ENCODE data around the gene ZNF3.

ZNF3 gene

GRCh38 chr7:100033526-100033925 lies 48.0 kb downstream of the ZNF3 start:
- CTCF ChIA-PET = no interaction called here
- POLR2A ChIA-PET = interaction anchor here (0.7 kb wide), 1 partner anchor 16 kb away, joined by 3 read pairs; the partner anchor contains the start of gene ZSCAN21
- no peak for TF ChIP-seq HDGF (IDR thresholded peaks at IDR 0.05; ENCODE audit: borderline replicate concordance)
- no peak for TF ChIP-seq FOXA1 (IDR thresholded peaks at IDR 0.05)
- no peak for TF ChIP-seq ARNT (IDR thresholded peaks at IDR 0.05)
- TF ChIP-seq ZNF384 (IDR thresholded peaks at IDR 0.05) = no peak
- no peak for TF ChIP-seq SUZ12 (IDR thresholded peaks at IDR 0.05)
- no peak for TF ChIP-seq LEF1 (IDR thresholded peaks at IDR 0.05; ENCODE audit: borderline replicate concordance)
- no peak for TF ChIP-seq FOXK2 (IDR thresholded peaks at IDR 0.05)
- TF ChIP-seq PKNOX1 (IDR thresholded peaks at IDR 0.05) = no peak
- TF ChIP-seq SP1 (IDR thresholded peaks at IDR 0.05) = no peak
- no peak for DNase-seq (ENCODE audit: extremely low spot score)

GRCh38 chr7:100029596-100029995 lies 51.9 kb downstream of the ZNF3 start:
- DNase-seq (ENCODE audit: extremely low spot score) = no peak
- POLR2A ChIA-PET = interaction anchor here (1.1 to 1.2 kb wide), 2 partner anchors 14 to 20 kb away, joined by 3 read pairs; partner anchors contain the start of gene ZKSCAN1
- CTCF ChIA-PET = no interaction called here
- TF ChIP-seq FOXK2 (IDR thresholded peaks at IDR 0.05) (no peak), CTBP1 (IDR thresholded peaks at IDR 0.05; ENCODE audit: borderline replicate concordance) (no peak), HDGF (IDR thresholded peaks at IDR 0.05; ENCODE audit: borderline replicate concordance) (no peak)

- ChIA-PET CTCF (interaction anchor here (0.6 kb wide), 1 partner anchor 105 kb away, joined by 3 read pairs; no protein-coding TSS in a partner anchor), POLR2A (no interaction called here)
- no peak for DNase-seq (ENCODE audit: extremely low spot score)
- no peak for TF ChIP-seq LEF1 (IDR thresholded peaks at IDR 0.05; ENCODE audit: borderline replicate concordance)
- TF ChIP-seq TARDBP (IDR thresholded peaks at IDR 0.05) = no peak
- TF ChIP-seq FOXM1 (IDR thresholded peaks at IDR 0.05; ENCODE audit: borderline replicate concordance) = no peak
- TF ChIP-seq NFRKB (IDR thresholded peaks at IDR 0.05) = no peak
- no peak for TF ChIP-seq CTBP1 (IDR thresholded peaks at IDR 0.05; ENCODE audit: borderline replicate concordance)
- no peak for TF ChIP-seq HDGF (IDR thresholded peaks at IDR 0.05; ENCODE audit: borderline replicate concordance)
- no peak for TF ChIP-seq FOXK2 (IDR thresholded peaks at IDR 0.05)
- TF ChIP-seq L3MBTL2 (conservative IDR thresholded peaks at IDR 0.05) = no peak
- no peak for TF ChIP-seq SUZ12 (IDR thresholded peaks at IDR 0.05)
- TF ChIP-seq BHLHE40 (IDR thresholded peaks at IDR 0.05; ENCODE audit: borderline replicate concordance) = no peak
- no peak for TF ChIP-seq ELF4 (IDR thresholded peaks at IDR 0.05)
- TF ChIP-seq PKNOX1 (IDR thresholded peaks at IDR 0.05) = no peak
- no peak for TF ChIP-seq ARNT (IDR thresholded peaks at IDR 0.05)
Measured at GRCh38 chr7:100027197-100027596, 54.3 kb downstream of the ZNF3 start.

GRCh38 chr7:100024020-100024619 lies 57.4 kb downstream of the ZNF3 start:
- TF ChIP-seq SUZ12 (IDR thresholded peaks at IDR 0.05) (no peak), FOXK2 (IDR thresholded peaks at IDR 0.05) (no peak)
- POLR2A ChIA-PET = interaction anchor here (1.1 kb wide), 1 partner anchor 9 kb away, joined by 3 read pairs; the partner anchor contains the start of gene ZKSCAN1
- CTCF ChIA-PET = no interaction called here
- no peak for DNase-seq (ENCODE audit: extremely low spot score)

- no peak for TF ChIP-seq FOXA1 (IDR thresholded peaks at IDR 0.05)
- TF ChIP-seq SUZ12 (IDR thresholded peaks at IDR 0.05) = no peak
- no peak for TF ChIP-seq CTBP1 (IDR thresholded peaks at IDR 0.05; ENCODE audit: borderline replicate concordance)
- no peak for TF ChIP-seq BHLHE40 (IDR thresholded peaks at IDR 0.05; ENCODE audit: borderline replicate concordance)
- TF ChIP-seq ELF4 (IDR thresholded peaks at IDR 0.05) = no peak
- TF ChIP-seq FOXM1 (IDR thresholded peaks at IDR 0.05; ENCODE audit: borderline replicate concordance) = no peak
- no peak for TF ChIP-seq HDGF (IDR thresholded peaks at IDR 0.05; ENCODE audit: borderline replicate concordance)
- TF ChIP-seq PKNOX1 (IDR thresholded peaks at IDR 0.05) = no peak
- TF ChIP-seq LEF1 (IDR thresholded peaks at IDR 0.05; ENCODE audit: borderline replicate concordance) = no peak
- POLR2A ChIA-PET = no interaction called here
- CTCF ChIA-PET = no interaction called here
- DNase-seq (ENCODE audit: extremely low spot score) = no peak
Measured at GRCh38 chr7:100023526-100023925, 58.0 kb downstream of the ZNF3 start.

GRCh38 chr7:100022621-100023020 lies 58.9 kb downstream of the ZNF3 start:
- POLR2A ChIA-PET = no interaction called here
- TF ChIP-seq PKNOX1 (IDR thresholded peaks at IDR 0.05) = no peak
- TF ChIP-seq NFRKB (IDR thresholded peaks at IDR 0.05) = no peak
- no peak for TF ChIP-seq FOXA1 (IDR thresholded peaks at IDR 0.05)
- TF ChIP-seq ZNF384 (IDR thresholded peaks at IDR 0.05) = no peak
- no peak for TF ChIP-seq ELF4 (IDR thresholded peaks at IDR 0.05)
- CTCF ChIA-PET = no interaction called here
- DNase-seq (ENCODE audit: extremely low spot score) = no peak

- DNase-seq (ENCODE audit: extremely low spot score) = no peak
- ChIA-PET CTCF (no interaction called here), POLR2A (no interaction called here)
- TF ChIP-seq LEF1 (IDR thresholded peaks at IDR 0.05; ENCODE audit: borderline replicate concordance) = no peak
- no peak for TF ChIP-seq NFRKB (IDR thresholded peaks at IDR 0.05)
- TF ChIP-seq ZNF384 (IDR thresholded peaks at IDR 0.05) = no peak
- no peak for TF ChIP-seq FOXK2 (IDR thresholded peaks at IDR 0.05)
- no peak for TF ChIP-seq SUZ12 (IDR thresholded peaks at IDR 0.05)
- no peak for TF ChIP-seq FOXA1 (IDR thresholded peaks at IDR 0.05)
- TF ChIP-seq PKNOX1 (IDR thresholded peaks at IDR 0.05) = no peak
- TF ChIP-seq TARDBP (IDR thresholded peaks at IDR 0.05) = no peak
- no peak for TF ChIP-seq SP1 (IDR thresholded peaks at IDR 0.05)
- TF ChIP-seq BHLHE40 (IDR thresholded peaks at IDR 0.05; ENCODE audit: borderline replicate concordance) = no peak
- no peak for TF ChIP-seq HDGF (IDR thresholded peaks at IDR 0.05; ENCODE audit: borderline replicate concordance)
- TF ChIP-seq CTBP1 (IDR thresholded peaks at IDR 0.05; ENCODE audit: borderline replicate concordance) = no peak
- no peak for TF ChIP-seq L3MBTL2 (conservative IDR thresholded peaks at IDR 0.05)
- no peak for TF ChIP-seq ARNT (IDR thresholded peaks at IDR 0.05)
- TF ChIP-seq FOXM1 (IDR thresholded peaks at IDR 0.05; ENCODE audit: borderline replicate concordance) = no peak
- no peak for TF ChIP-seq ELF4 (IDR thresholded peaks at IDR 0.05)
Measured at GRCh38 chr7:100021297-100021696, 60.2 kb downstream of the ZNF3 start.
